Measurements from ENCODE around the gene JAG2. TPM values are rescaled to one million over a fixed set of nuclear protein-coding genes. Genes with fewer than 3 reads are reported as not detected.

The JAG2 gene
- total and polyA plus RNA-seq, 2 of the 13 experiments (the other 11 are each of a cell fraction or from before 2014, with no cell fraction given) = 0.04 to 0.16 TPM

DNA sequence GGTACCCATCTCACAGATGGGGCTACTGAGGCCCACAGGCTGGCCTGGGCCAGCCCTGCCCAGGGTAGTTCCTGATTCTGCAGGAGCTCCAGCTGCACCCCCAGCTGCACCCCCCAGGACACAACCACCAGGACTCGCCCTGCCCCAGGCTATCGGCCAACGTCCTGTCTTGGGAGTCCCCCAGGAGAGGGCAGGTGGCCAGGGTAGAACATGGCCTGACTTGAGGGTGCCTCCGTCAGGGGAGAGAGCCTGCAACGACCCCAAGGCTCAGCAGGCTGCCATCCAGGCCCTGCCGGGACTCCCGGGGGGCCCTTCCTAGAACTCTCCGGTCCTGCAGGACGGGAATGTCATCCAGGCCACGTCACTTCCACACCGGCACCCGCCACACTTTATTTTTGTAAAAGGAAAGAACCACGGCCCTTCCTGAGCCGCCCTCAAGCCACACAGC, 15.8 kb downstream of the JAG2 start:
- H2AFZ ChIP-seq (ENCODE audit: low read length) = no peak overlapping the region
- in situ Hi-C loops (cut with HindIII; ENCODE audit: extremely low pct_ligation_motif_present, low pct_unique_long_range_greater_than_20kb) (no loop called here), intact Hi-C loops (cut with micrococcal nuclease; ENCODE audit: unreplicated experiment) (no loop called here)
- H4K20me1 ChIP-seq (ENCODE audit: insufficient read depth, low read length) = no peaks in the 10 kb centered on the region
- WGBS (ENCODE audit: low lambda C conversion rate) = 19% methylated on average over 10 of the region's 14 CpGs
- H3K27ac ChIP-seq (ENCODE audit: extremely low read length, insufficient read depth, low read length) = no peak overlapping the region
- ATAC-seq = no peak
- peaks cover 9% of the 10 kb centered on the region; the same call in 1 of the 2 replicates for H3K4me1 ChIP-seq (ENCODE audit: insufficient read depth, low read length)
- DNase-seq (ENCODE audit: low spot score) = no peak
- peaks cover 32 to 64% of the 10 kb centered on the region in 2 experiments for H3K27me3 ChIP-seq (ENCODE audit: control insufficient read depth in 1 of 2, insufficient read depth in 2 of 2, low read length in 2 of 2)
- CTCF ChIA-PET (ENCODE audit: low intra/inter-chr PET ratio, low total read pairs) = no interaction called here
- peak; percentile 79; the same call in 1 of the 2 replicates for TF ChIP-seq ZNF629 (CRISPR knock-in tag; conservative IDR thresholded peaks at IDR 0.05)
- TF ChIP-seq CENPX (CRISPR knock-in tag; IDR thresholded peaks at IDR 0.05) = no peak
- FAIRE-seq = no peak
- BruUV-seq (replicated peaks) = no TSS peak
- H3K9ac ChIP-seq (ENCODE audit: insufficient read depth, low read depth, low read length) = no peak overlapping the region
- H3K79me2 ChIP-seq (ENCODE audit: insufficient read depth, low read length) = no peaks in the 10 kb centered on the region
- H3K4me2 ChIP-seq (ENCODE audit: low read depth, low read length) = no peak overlapping the region
- no peak overlapping the region for H3K4me3 ChIP-seq (replicated peaks in 1 of 3; ENCODE audit: insufficient read depth in 1 of 3, low read depth in 2 of 3, low read length in 3 of 3)
- H3K9me3 ChIP-seq (ENCODE audit: low read length) = no peaks in the 10 kb centered on the region
- POLR2A ChIA-PET = no interaction called here
- H3K36me3 ChIP-seq (replicated peaks in 1 of 2; ENCODE audit: control insufficient read depth in 1 of 2, insufficient read depth in 2 of 2, low read length in 2 of 2) = no peaks in the 10 kb centered on the region

DNA sequence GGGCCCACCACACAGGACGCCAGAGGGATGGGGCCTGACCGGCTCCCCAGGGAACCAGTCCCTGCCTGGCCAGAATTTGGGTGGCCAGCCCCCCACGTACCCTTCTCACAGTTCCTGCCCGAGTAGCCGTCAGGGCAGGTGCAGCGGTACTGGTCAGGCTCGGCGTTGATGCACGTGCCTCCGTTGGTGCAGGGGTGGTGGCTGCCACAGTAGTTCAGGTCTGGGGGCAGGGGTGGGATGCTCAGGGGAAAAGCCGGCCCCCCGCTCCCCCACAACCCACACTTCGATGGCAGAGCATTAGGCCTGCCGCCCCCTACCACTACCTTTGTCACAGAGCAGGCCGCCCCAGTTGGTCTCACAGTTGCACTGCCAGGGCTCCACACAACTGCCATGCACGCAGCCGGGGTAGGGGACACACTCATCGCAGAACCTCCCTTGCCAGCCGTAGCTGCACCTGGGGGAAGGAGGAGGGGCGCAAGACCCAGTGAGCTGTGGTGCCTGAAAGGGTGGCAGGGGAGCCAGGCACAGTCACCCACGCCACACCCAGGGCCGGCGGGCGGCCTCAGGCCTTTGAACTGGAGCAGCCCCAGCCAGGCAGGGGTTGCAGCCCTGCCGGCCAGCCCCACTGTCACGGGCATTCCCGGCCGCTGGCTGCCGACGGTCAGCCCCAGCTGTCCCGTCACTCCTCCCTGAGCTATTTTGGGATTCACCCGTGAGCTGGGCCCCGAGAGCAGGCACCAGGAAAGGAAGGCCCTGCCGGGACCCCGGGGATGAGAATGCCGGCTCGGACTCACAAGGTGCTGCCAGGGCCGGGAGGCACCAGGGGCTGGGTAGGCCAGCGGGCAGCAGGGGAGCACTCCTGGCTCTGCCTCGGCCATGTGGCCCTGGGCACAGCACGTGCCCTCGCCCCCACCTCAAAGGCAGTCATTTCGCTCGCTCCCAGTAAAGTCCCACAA, 16.5 kb downstream of the JAG2 start:
- Histone ChIP-seq H3K27me3 (ENCODE audit: control insufficient read depth in 1 of 2, insufficient read depth in 2 of 2, low read length in 2 of 2) (peaks cover 27 to 58% of the 10 kb centered on the region in 2 experiments), H2AFZ (ENCODE audit: low read length) (no peak overlapping the region), H3K9ac (ENCODE audit: insufficient read depth, low read depth, low read length) (no peak overlapping the region), H3K4me3 (replicated peaks in 1 of 3; ENCODE audit: insufficient read depth in 1 of 3, low read depth in 2 of 3, low read length in 3 of 3) (no peak overlapping the region), H3K27ac (ENCODE audit: extremely low read length, insufficient read depth, low read length) (no peak overlapping the region), H4K20me1 (ENCODE audit: insufficient read depth, low read length) (no peaks in the 10 kb centered on the region), H3K4me1 (ENCODE audit: insufficient read depth, low read length) (peaks cover 9% of the 10 kb centered on the region; the same call in 1 of the 2 replicates), H3K79me2 (ENCODE audit: insufficient read depth, low read length) (no peaks in the 10 kb centered on the region), H3K36me3 (replicated peaks in 1 of 2; ENCODE audit: control insufficient read depth in 1 of 2, insufficient read depth in 2 of 2, low read length in 2 of 2) (no peaks in the 10 kb centered on the region), H3K9me3 (ENCODE audit: low read length) (no peaks in the 10 kb centered on the region), H3K4me2 (ENCODE audit: low read depth, low read length) (no peak overlapping the region)
- CTCF ChIA-PET (ENCODE audit: low intra/inter-chr PET ratio, low total read pairs) = no interaction called here
- no TSS peak for BruUV-seq (replicated peaks)
- 30% methylated on average over 4 of the region's 44 CpGs for WGBS (ENCODE audit: low lambda C conversion rate)
- ATAC-seq (no peak), FAIRE-seq (no peak), DNase-seq (ENCODE audit: low spot score) (no peak)
- intact Hi-C loops (cut with micrococcal nuclease; ENCODE audit: unreplicated experiment) = no loop called here
- POLR2A ChIA-PET = no interaction called here
- in situ Hi-C loops (cut with HindIII; ENCODE audit: extremely low pct_ligation_motif_present, low pct_unique_long_range_greater_than_20kb) = no loop called here
- TF ChIP-seq FOXC1 (CRISPR knock-in tag; IDR thresholded peaks at IDR 0.05; ENCODE audit: borderline replicate concordance) (no peak), PCBP1 (IDR thresholded peaks at IDR 0.05; ENCODE audit: borderline replicate concordance, low read depth, low read length) (no peak), ZNF138 (CRISPR knock-in tag; IDR thresholded peaks at IDR 0.05; ENCODE audit: low read depth) (no peak)
